IMR-90 (cell line): Measurements from ENCODE around the gene KANSL1L. TPM values are rescaled to one million over a fixed set of nuclear protein-coding genes. Genes with fewer than 3 reads are reported as not detected.

Source experiments
- MAFK ChIP-seq: IDR thresholded peaks from 2 replicates; pipeline ENCODE4 v1.6.1; 2012; ENCODE audit warnings: low read depth, low read length, improper control_type of control experiment
- SMC3 ChIP-seq: fragments of 150-350 bp; IDR thresholded peaks from 2 replicates; pipeline ENCODE4 v1.6.1; 2016; ENCODE audit warnings: low read depth, mild to moderate bottlenecking, antibody characterized with exemption, low read length, moderate library complexity
- polyA plus RNA-seq, 3 experiments: library from polyadenylated mRNA; depleted of rRNA; stranded (reverse); fragments of >200 nt; gene quantifications; 2 replicates each; pipeline ENCODE4 v1.2.3, GENCODE V29; 2012; ENCODE audit warnings: low replicate concordance in 1 of 3
- total RNA-seq: library from RNA; depleted of rRNA; stranded (reverse); fragments of >200 nt; gene quantifications from 2 replicates; pipeline ENCODE4 v1.2.3, GENCODE V29; 2012
- TF ChIP-seq, protein P1 (sequence below): fragments of 150-350 bp; IDR thresholded peaks from 2 replicates; pipeline ENCODE4 v1.6.1; 2017; ENCODE audit warnings: mild to moderate bottlenecking, antibody characterized with exemption, low read length, low read depth

KANSL1L gene
- total and polyA plus RNA-seq, 2 of the 4 experiments (the other 2 are of a cell fraction): 3.1 to 7.2 TPM

DNA sequence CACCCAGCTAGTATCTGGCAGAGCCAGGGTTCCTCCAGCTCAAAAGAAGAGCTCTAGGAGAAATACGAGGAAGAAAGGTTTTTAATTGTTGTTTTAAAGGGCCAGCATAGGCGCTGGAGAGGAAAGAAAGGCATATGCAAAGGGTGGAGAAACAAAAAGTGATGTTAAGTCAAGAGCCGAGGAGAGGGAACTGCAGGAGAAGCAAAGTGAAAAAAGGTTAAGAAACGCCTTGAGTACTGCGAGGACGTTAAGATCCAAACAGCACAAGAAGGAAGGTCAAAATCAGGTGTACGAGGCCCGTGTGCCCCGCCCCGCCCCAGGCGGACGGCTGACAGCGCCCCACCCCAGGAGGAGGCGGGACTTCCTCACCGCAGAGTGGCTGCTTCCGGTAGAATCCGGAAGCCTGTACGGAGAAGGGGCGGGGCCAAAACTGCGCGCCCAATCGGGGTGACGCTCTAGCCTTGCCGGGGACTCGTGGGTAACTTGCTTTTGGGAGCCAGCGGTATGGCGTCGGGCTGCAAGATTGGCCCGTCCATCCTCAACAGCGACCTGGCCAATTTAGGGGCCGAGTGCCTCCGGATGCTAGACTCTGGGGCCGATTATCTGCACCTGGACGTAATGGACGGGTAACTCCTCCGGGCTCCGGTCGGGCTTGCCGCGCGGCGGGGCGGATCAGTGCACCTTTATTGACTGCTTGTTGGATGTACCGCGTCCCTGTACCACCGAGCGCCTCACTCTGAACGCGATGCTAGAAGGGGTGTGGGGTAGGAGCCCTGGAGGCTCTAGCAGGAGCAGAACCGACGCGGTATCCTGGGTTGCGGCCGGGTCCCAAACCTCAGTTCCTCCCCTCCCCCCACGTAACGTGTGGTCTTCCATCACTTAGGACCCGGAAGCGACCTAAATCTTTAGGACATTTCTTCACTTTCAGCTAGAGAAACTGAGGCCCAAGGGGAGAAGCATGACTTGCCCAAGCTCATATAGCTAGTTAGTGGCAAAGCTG, 168.8 kb downstream of the KANSL1L start, which contains the start of gene RPE (continued):
- TF ChIP-seq, protein P1, sequence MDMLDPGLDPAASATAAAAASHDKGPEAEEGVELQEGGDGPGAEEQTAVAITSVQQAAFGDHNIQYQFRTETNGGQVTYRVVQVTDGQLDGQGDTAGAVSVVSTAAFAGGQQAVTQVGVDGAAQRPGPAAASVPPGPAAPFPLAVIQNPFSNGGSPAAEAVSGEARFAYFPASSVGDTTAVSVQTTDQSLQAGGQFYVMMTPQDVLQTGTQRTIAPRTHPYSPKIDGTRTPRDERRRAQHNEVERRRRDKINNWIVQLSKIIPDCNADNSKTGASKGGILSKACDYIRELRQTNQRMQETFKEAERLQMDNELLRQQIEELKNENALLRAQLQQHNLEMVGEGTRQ: no peak
- TF ChIP-seq MAFK: no peak
- TF ChIP-seq SMC3: no peak
